CD4-positive, alpha-beta memory T cell (primary cell): ENCODE data around the gene RAI2. TPM values are rescaled to one million over a fixed set of nuclear protein-coding genes. Genes with fewer than 3 reads are reported as not detected.

ENCODE experiments used
- CTCF ChIA-PET: fragments of 350-600 bp; sonication (Branson Sonifier 250); formaldehyde crosslinking; loops from one replicate; lab custom pipeline; 2021; ENCODE audit warnings: inconsistent platforms; ENCODE audit not compliant: partially characterized antibody; lab: Charles Lee
- POLR2A ChIA-PET: fragments of 350-600 bp; sonication (Branson Sonifier 250); formaldehyde crosslinking; loops from one replicate; lab custom pipeline; 2021; ENCODE audit not compliant: partially characterized antibody; lab: Charles Lee
- DNase-seq, 5 donors: peaks; one replicate each; pipeline versions ENCODE4 v3.0.0 to v3.0.0-alpha.2; 2020 to 2022; ENCODE audit warnings: mixed read lengths in 1 of 5
- H3K27ac ChIP-seq: one replicate; pipeline ENCODE4 v1.7.0; 2013; ENCODE audit warnings: low read depth, low read length
- H3K27me3 ChIP-seq: 2 replicates; pipeline ENCODE4 v1.7.0; 2013; ENCODE audit warnings: mild to moderate bottlenecking, low read length, moderate library complexity; ENCODE audit not compliant: insufficient read depth
- H3K36me3 ChIP-seq: 2 replicates; pipeline ENCODE4 v1.7.0; 2013; ENCODE audit warnings: mild to moderate bottlenecking, low read length, moderate library complexity; ENCODE audit not compliant: insufficient read depth
- H3K4me1 ChIP-seq: 2 replicates; pipeline ENCODE4 v1.7.0; 2013; ENCODE audit warnings: mild to moderate bottlenecking, low read length, moderate library complexity; ENCODE audit not compliant: insufficient read depth
- H3K4me3 ChIP-seq, 2 donors: one replicate each; pipeline ENCODE4 v1.7.0; 2013; ENCODE audit warnings: low read length in 2 of 2, mild to moderate bottlenecking in 1 of 2
- H3K9me3 ChIP-seq, 2 donors: one replicate each; pipeline ENCODE4 v1.7.0; 2013; ENCODE audit warnings: low read length in 2 of 2, control low read depth in 1 of 2; ENCODE audit not compliant: control insufficient read depth in 1 of 2
- H3K27ac Mint-ChIP-seq, 7 donors: one replicate each; pipeline ENCODE4 v1.8.0; 2020 to 2021; ENCODE audit warnings: mixed read lengths in 7 of 7, mild to moderate bottlenecking in 6 of 7, inconsistent platforms in 3 of 7, moderate library complexity in 3 of 7
- H3K27me3 Mint-ChIP-seq, 2 donors: one replicate each; pipeline ENCODE4 v1.8.0; 2020 to 2021; ENCODE audit warnings: mixed read lengths in 2 of 2
- H3K36me3 Mint-ChIP-seq, 2 donors: one replicate each; pipeline ENCODE4 v1.8.0; 2020 to 2021; ENCODE audit warnings: mixed read lengths in 2 of 2, inconsistent platforms in 1 of 2, mild to moderate bottlenecking in 1 of 2
- H3K4me1 Mint-ChIP-seq, 4 donors: one replicate each; pipeline ENCODE4 v1.8.0; 2020 to 2021; ENCODE audit warnings: mixed read lengths in 4 of 4, mild to moderate bottlenecking in 1 of 4
- H3K4me3 Mint-ChIP-seq, 8 donors: one replicate each; pipeline ENCODE4 v1.8.0; 2020 to 2021; ENCODE audit warnings: mixed read lengths in 8 of 8, mild to moderate bottlenecking in 7 of 8, moderate library complexity in 6 of 8, inconsistent platforms in 3 of 8
- H3K9me3 Mint-ChIP-seq, 8 donors: one replicate each; pipeline ENCODE4 v1.8.0; 2020 to 2021; ENCODE audit warnings: mixed read lengths in 8 of 8, mild to moderate bottlenecking in 5 of 8, inconsistent platforms in 3 of 8, moderate library complexity in 1 of 8
- intact Hi-C: fragments of 100-400 bp; cut with micrococcal nuclease; formaldehyde crosslinking; loops from one replicate; pipeline ENCODE4 v1.15.1; 2023
- polyA plus RNA-seq, 2 donors: library from polyadenylated mRNA; unstranded; fragments of 300-500 nt; fragmentation: Illumina TruSeq; gene quantifications; one replicate each; pipeline ENCODE4 v1.2.3, GENCODE V29; 2021
- total RNA-seq, 2 experiments: library from RNA; stranded (reverse); gene quantifications; one replicate each; pipeline ENCODE4 v1.2.3, GENCODE V29; 2021

The RAI2 gene
- total and polyA plus RNA-seq, 4 experiments from 2014 or later = 0.34 to 1.4 (median 1.2) TPM; not detected in 1

DNA sequence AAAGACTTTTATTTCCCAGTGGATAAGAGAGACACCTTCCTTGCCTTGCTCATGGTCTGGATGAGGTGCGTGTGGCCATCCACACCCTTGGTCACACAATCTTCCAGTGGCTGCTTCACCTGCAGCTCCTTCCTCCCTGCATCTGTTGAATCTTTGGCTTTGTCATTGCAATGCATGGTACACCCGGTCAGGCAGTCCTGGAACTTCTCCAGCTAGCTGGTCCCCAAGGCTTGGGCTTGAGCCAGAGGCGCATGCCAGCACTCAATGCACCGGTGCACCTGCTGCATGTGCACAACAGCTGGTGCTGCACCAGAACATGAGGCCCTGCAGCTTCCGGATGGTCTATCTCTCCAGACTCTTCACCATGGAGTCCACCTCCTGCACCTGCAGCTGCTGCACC, 92.1 kb downstream of the RAI2 start:
- no peak for DNase-seq
- no peak overlapping the region for H3K27ac Mint-ChIP-seq
- Histone ChIP-seq H3K27ac (no peak overlapping the region), H3K27me3 (no peaks in the 10 kb centered on the region), H3K36me3 (no peaks in the 10 kb centered on the region), H3K9me3 (no peaks in the 10 kb centered on the region), H3K4me1 (peaks cover 53% of the 10 kb centered on the region), H3K4me3 (no peak overlapping the region)
- intact Hi-C loops = no loop called here
- H3K36me3 Mint-ChIP-seq = no peaks in the 10 kb centered on the region
- POLR2A ChIA-PET = no interaction called here
- H3K9me3 Mint-ChIP-seq = no peaks in the 10 kb centered on the region
- H3K4me1 Mint-ChIP-seq = no peaks in the 10 kb centered on the region
- CTCF ChIA-PET = no interaction called here
- H3K27me3 Mint-ChIP-seq = no peaks in the 10 kb centered on the region
- H3K4me3 Mint-ChIP-seq = no peak overlapping the region

DNA sequence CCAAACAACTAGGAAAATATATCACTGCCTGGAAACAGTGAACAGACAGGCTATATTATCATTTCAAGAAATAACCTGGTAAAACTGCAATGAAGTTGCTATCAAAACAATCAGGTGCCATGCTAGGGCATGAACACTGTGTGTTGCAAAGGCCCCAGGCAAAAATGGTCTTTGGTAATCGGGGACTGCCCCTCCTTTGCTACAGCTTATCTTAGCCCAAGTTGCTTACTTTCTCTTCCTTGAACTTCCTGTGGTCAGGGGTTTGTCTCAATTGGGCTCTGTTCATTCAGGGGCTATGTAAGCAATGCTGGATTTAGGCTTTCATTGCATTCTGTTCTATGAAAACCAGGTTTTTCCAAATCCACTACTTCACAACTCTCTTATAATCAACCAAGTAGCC, 93.4 kb downstream of the RAI2 start:
- Mint-ChIP-seq H3K36me3 (no peaks in the 10 kb centered on the region), H3K27me3 (no peaks in the 10 kb centered on the region), H3K27ac (no peak overlapping the region), H3K4me3 (no peak overlapping the region), H3K9me3 (no peaks in the 10 kb centered on the region), H3K4me1 (no peaks in the 10 kb centered on the region)
- intact Hi-C loops = no loop called here
- Histone ChIP-seq H3K9me3 (no peaks in the 10 kb centered on the region), H3K4me1 (peaks cover 40% of the 10 kb centered on the region), H3K36me3 (no peaks in the 10 kb centered on the region), H3K4me3 (no peak overlapping the region), H3K27ac (no peak overlapping the region), H3K27me3 (no peaks in the 10 kb centered on the region)
- no peak for DNase-seq
- ChIA-PET CTCF (no interaction called here), POLR2A (no interaction called here)

DNA sequence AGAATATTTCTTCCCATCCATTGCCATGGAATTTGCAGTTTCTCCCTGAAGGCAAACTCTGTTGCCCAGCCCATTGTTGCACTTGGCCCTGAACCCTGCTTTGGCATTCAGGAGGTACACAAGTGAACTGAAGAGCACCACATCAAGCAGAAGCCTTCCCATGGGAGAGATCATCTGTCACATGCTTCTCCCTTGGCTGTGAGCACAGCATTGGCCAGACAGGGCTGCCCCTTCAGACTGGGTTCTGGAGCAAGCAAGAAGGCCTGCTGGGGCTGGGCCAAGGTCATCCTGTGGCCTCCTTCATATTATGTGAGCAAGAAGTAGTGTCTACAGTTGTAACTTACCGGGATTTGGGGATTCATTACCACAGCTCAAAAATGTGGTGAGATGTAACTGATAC, 101.1 kb downstream of the RAI2 start:
- ChIA-PET CTCF (no interaction called here), POLR2A (no interaction called here)
- DNase-seq = no peak
- H3K4me3 ChIP-seq = no peak overlapping the region
- H3K36me3 Mint-ChIP-seq = no peaks in the 10 kb centered on the region
- no peak overlapping the region for H3K4me3 Mint-ChIP-seq
- H3K27me3 Mint-ChIP-seq = no peaks in the 10 kb centered on the region
- no peaks in the 10 kb centered on the region for H3K27me3 ChIP-seq
- no peaks in the 10 kb centered on the region for H3K9me3 ChIP-seq
- H3K36me3 ChIP-seq = no peaks in the 10 kb centered on the region
- H3K4me1 ChIP-seq = no peaks in the 10 kb centered on the region
- H3K9me3 Mint-ChIP-seq = peaks cover 0 to 2% (median 0%) of the 10 kb centered on the region in 8 donors
- H3K27ac Mint-ChIP-seq = no peak overlapping the region
- H3K27ac ChIP-seq = no peak overlapping the region
- H3K4me1 Mint-ChIP-seq = peaks cover 4 to 5% (median 4%) of the 10 kb centered on the region in 4 donors
- intact Hi-C loops = no loop called here

DNA sequence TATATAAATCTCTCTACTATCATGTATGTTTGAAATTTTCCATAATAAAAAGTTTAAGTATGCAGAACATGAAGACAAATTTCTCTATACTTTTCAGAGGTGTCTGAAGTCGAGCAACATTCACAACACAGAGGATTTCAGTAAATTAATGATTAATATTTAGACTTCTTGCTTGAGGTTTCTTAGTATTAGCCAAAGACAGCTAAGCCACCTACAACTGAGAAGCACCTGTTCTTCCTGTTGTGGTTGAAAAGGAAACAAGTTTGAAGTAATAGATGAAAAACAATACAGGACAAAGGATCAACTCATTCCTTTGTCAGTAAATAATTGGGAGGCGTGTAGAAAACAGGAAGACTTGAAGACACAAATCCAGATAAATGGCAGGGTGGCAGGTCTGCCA, 102.7 kb downstream of the RAI2 start:
- no peaks in the 10 kb centered on the region for H3K36me3 Mint-ChIP-seq
- CTCF ChIA-PET = no interaction called here
- Histone ChIP-seq H3K36me3 (no peaks in the 10 kb centered on the region), H3K9me3 (no peaks in the 10 kb centered on the region), H3K4me1 (no peaks in the 10 kb centered on the region), H3K4me3 (no peak overlapping the region), H3K27me3 (no peaks in the 10 kb centered on the region), H3K27ac (no peak overlapping the region)
- no peaks in the 10 kb centered on the region for H3K27me3 Mint-ChIP-seq
- DNase-seq = no peak
- H3K9me3 Mint-ChIP-seq = peaks cover 0 to 2% (median 0%) of the 10 kb centered on the region in 8 donors
- no peak overlapping the region for H3K27ac Mint-ChIP-seq
- H3K4me3 Mint-ChIP-seq = no peak overlapping the region
- intact Hi-C loops = no loop called here
- POLR2A ChIA-PET = no interaction called here
- peaks cover 4 to 5% (median 4%) of the 10 kb centered on the region in 4 donors for H3K4me1 Mint-ChIP-seq

DNA sequence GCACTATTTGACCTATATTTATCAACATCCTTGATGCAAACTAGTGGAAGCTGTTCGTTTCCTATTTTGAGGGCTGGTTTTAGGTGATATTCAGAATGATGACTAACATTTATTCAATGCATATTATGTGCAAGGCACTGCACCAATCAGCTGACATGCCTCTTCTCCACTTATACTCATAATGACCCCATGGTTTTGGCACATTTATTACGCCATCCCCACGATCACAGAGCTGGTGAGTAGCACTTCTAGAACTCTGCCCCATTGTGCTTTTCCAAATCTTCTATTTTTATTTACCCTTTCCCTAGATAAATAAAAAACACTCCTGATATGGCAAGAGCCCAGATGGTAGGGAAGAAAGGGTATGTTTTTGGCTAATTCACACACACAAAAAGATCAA, 110.7 kb downstream of the RAI2 start:
- CTCF ChIA-PET = no interaction called here
- Mint-ChIP-seq H3K27ac (no peak overlapping the region), H3K4me3 (no peak overlapping the region)

More for the DNA sequence above, 110.7 kb downstream of the RAI2 start:
- Histone ChIP-seq H3K9me3 (no peaks in the 10 kb centered on the region), H3K36me3 (peaks cover 6% of the 10 kb centered on the region), H3K4me1 (no peaks in the 10 kb centered on the region), H3K27me3 (no peaks in the 10 kb centered on the region), H3K4me3 (no peak overlapping the region), H3K27ac (no peak overlapping the region)
- no peaks in the 10 kb centered on the region for H3K9me3 Mint-ChIP-seq
- no peak for DNase-seq
- no peaks in the 10 kb centered on the region for H3K27me3 Mint-ChIP-seq
- no peaks in the 10 kb centered on the region for H3K4me1 Mint-ChIP-seq
- intact Hi-C loops = no loop called here
- POLR2A ChIA-PET = no interaction called here
- peaks cover 0 to 5% of the 10 kb centered on the region in 2 donors for H3K36me3 Mint-ChIP-seq

Other genes with a start within 250 kb of the RAI2 start
- gene SCML1, start 123.8 kb downstream of the RAI2 start, total RNA-seq = 10 to 100 TPM; 14.4 to 18.0 TPM
- 1 to 10 TPM; 1.6 to 2.4 TPM for gene SCML1, start 123.8 kb downstream of the RAI2 start, polyA plus RNA-seq